A673 (cell line): Measurements from ENCODE around the gene TM4SF5.

Source experiments
- EZH2 ChIP-seq: fragments of 200-600 bp; sonication (generic); IDR thresholded peaks from 2 replicates; pipeline ENCODE4 v1.6.1; 2017; ENCODE audit warnings: borderline replicate concordance, low read depth, mild to moderate bottlenecking, mixed read lengths, antibody characterized with exemption, low read length; ENCODE audit not compliant: poor library complexity, severe bottlenecking
- TF ChIP-seq, protein P1 (sequence below): fragments of 300-800, 200-600 bp; sonication (generic); conservative IDR thresholded peaks from 2 replicates; pipeline ENCODE4 v1.5.1; 2017; ENCODE audit warnings: low read depth, mild to moderate bottlenecking, antibody characterized with exemption, low read length, moderate library complexity, mixed read lengths

GRCh38 chr17:4724650-4725049, 47.0 kb upstream of the TM4SF5 start:
- TF ChIP-seq, protein P1, sequence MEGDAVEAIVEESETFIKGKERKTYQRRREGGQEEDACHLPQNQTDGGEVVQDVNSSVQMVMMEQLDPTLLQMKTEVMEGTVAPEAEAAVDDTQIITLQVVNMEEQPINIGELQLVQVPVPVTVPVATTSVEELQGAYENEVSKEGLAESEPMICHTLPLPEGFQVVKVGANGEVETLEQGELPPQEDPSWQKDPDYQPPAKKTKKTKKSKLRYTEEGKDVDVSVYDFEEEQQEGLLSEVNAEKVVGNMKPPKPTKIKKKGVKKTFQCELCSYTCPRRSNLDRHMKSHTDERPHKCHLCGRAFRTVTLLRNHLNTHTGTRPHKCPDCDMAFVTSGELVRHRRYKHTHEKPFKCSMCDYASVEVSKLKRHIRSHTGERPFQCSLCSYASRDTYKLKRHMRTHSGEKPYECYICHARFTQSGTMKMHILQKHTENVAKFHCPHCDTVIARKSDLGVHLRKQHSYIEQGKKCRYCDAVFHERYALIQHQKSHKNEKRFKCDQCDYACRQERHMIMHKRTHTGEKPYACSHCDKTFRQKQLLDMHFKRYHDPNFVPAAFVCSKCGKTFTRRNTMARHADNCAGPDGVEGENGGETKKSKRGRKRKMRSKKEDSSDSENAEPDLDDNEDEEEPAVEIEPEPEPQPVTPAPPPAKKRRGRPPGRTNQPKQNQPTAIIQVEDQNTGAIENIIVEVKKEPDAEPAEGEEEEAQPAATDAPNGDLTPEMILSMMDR = no peak
- no peak for TF ChIP-seq EZH2
